Breast epithelium (tissue), 3 donors: ENCODE data around the gene IL1R2.

Experiments used
- CTCF ChIP-seq, 3 donors: fragments of 450-650 bp; IDR thresholded peaks; one replicate each; pipeline ENCODE4 v1.5.1; 2016 to 2017; ENCODE audit warnings: antibody characterized with exemption in 3 of 3, mild to moderate bottlenecking in 3 of 3, moderate library complexity in 3 of 3
- POLR2AphosphoS5 ChIP-seq, 3 donors: sonication (generic); formaldehyde crosslinking; IDR thresholded peaks; one replicate each; pipeline ENCODE4 v1.6.1; 2017; ENCODE audit warnings: antibody characterized with exemption in 3 of 3

- no peak for TF ChIP-seq CTCF (IDR thresholded peaks at IDR 0.05)
- no peak for TF ChIP-seq POLR2AphosphoS5 (IDR thresholded peaks at IDR 0.05)
These were observed 74.0 kb downstream of the IL1R2 start for GRCh38 chr2:102065675-102066252.
